K562 (cell line): ENCODE measurements around the gene RARA. TPM values are rescaled to one million over a fixed set of nuclear protein-coding genes. Genes with fewer than 3 reads are reported as not detected.

Experiments
- BCLAF1 ChIP-seq, 2 experiments: fragments of 450-650 bp in 1 of 2; IDR thresholded peaks; 2 replicates each; pipeline ENCODE4 v1.6.1; 2011 to 2017; ENCODE audit warnings: low read depth in 2 of 2, antibody characterized with exemption in 1 of 2, borderline replicate concordance in 1 of 2, low read length in 1 of 2, mild to moderate bottlenecking in 1 of 2, mixed read lengths in 1 of 2; ENCODE audit not compliant: control insufficient read depth in 1 of 2
- DPF2 ChIP-seq: fragments of 450-650 bp; IDR thresholded peaks from 2 replicates; pipeline ENCODE4 v1.6.1; 2016
- E2F3 ChIP-seq: fragments of 250-450 bp; sonication (Bioruptor Pico); IDR thresholded peaks from 2 replicates; pipeline ENCODE4 v1.4.0; 2020; ENCODE audit warnings: mild to moderate bottlenecking
- FOXK2 ChIP-seq, 2 experiments: fragments of 450-650 bp; IDR thresholded peaks in 1 of 2; conservative IDR thresholded peaks in 1 of 2; 2 replicates each; pipeline ENCODE4 v1.6.1; 2016; ENCODE audit warnings: low read depth in 2 of 2, mild to moderate bottlenecking in 1 of 2
- HMBOX1 ChIP-seq: sonication (generic); IDR thresholded peaks from 2 replicates; pipeline ENCODE4 v1.6.1; 2016
- MCM3 ChIP-seq: fragments of 450-650 bp; IDR thresholded peaks from 2 replicates; pipeline ENCODE4 v1.6.1; 2016
- MCM5 ChIP-seq: fragments of 450-650 bp; IDR thresholded peaks from 2 replicates; pipeline ENCODE4 v1.6.1; 2016; ENCODE audit warnings: low read depth
- MEF2D ChIP-seq: conservative IDR thresholded peaks from 2 replicates; pipeline ENCODE4 v1.6.1; 2016; ENCODE audit warnings: low read depth, missing genetic modification characterization, missing compliant biosample characterization
- OTX1 ChIP-seq: fragments of 450-650 bp; formaldehyde crosslinking; IDR thresholded peaks from 2 replicates; pipeline ENCODE4 v1.4.0; 2022; ENCODE audit warnings: mild to moderate bottlenecking
- PHF20 ChIP-seq: fragments of 450-650 bp; IDR thresholded peaks from 2 replicates; pipeline ENCODE4 v1.6.1; 2018; ENCODE audit not compliant: partially characterized antibody
- SMARCA4 ChIP-seq: fragments of 450-650 bp; IDR thresholded peaks from 2 replicates; pipeline ENCODE4 v1.6.1; 2016
- SNAPC5 ChIP-seq: fragments of 250-450 bp; sonication (Bioruptor Pico); IDR thresholded peaks from 2 replicates; pipeline ENCODE4 v1.8.0; 2021; ENCODE audit warnings: moderate library complexity, mild to moderate bottlenecking, inconsistent platforms
- TEAD1 ChIP-seq, 2 experiments: fragments of 450-650 bp in 1 of 2; sonication (generic) in 1 of 2; formaldehyde crosslinking; IDR thresholded peaks; 2 replicates each; pipeline versions ENCODE4 v1.4.0 to v1.8.0; 2020 to 2022; ENCODE audit warnings: mild to moderate bottlenecking in 2 of 2, missing genetic modification reagents in 1 of 2
- ZNF165 ChIP-seq: fragments of 250-450 bp; sonication (Bioruptor Pico); IDR thresholded peaks from 2 replicates; pipeline ENCODE4 v1.4.0; 2020; ENCODE audit warnings: borderline replicate concordance
- ZNF561 ChIP-seq: fragments of 450-650 bp; formaldehyde crosslinking; conservative IDR thresholded peaks from 2 replicates; pipeline ENCODE4 v1.4.0; 2020; ENCODE audit warnings: mild to moderate bottlenecking, moderate library complexity
- polyA plus RNA-seq, 8 experiments: library from polyadenylated mRNA; depleted of rRNA in 4 of 8; stranded (reverse) in 5 of 8; unstranded in 3 of 8; fragments of >200 nt; fragmentation: Nextera tagmentation in 2 of 8; fragmentation: Illumina TruSeq in 1 of 8; extraction: Ambion mirVana in 2 of 8; extraction: Trizol in 1 of 8; gene quantifications; 2 replicates each; pipeline versions ENCODE4 v1.2.1 to v1.2.3, GENCODE V29; 2011 to 2014; ENCODE audit warnings: inconsistent platforms in 1 of 8, missing spikeins in 1 of 8
- total RNA-seq, 7 experiments: library from RNA; depleted of rRNA in 6 of 7; stranded (reverse); fragments of >200 nt in 6 of 7; fragmentation: Illumina TruSeq in 2 of 7; extraction: Trizol in 2 of 7; gene quantifications; 2 replicates each; pipeline versions ENCODE4 v1.2.1 to v1.2.3, GENCODE V29; 2011 to 2021; ENCODE audit warnings: low replicate concordance in 1 of 7
- TF ChIP-seq, protein P1 (sequence below), 2 experiments: fragments of 450-650 bp in 1 of 2; sonication (generic) in 1 of 2; formaldehyde crosslinking in 1 of 2; IDR thresholded peaks in 1 of 2; conservative IDR thresholded peaks in 1 of 2; 2 replicates each; pipeline versions ENCODE4 v1.6.1 to v1.8.1; 2016 to 2023; ENCODE audit warnings: mild to moderate bottlenecking in 2 of 2, moderate library complexity in 2 of 2, inconsistent platforms in 1 of 2, missing genetic modification reagents in 1 of 2
- TF ChIP-seq, protein P2 (sequence below): fragments of 450-650 bp; IDR thresholded peaks from 2 replicates; pipeline ENCODE4 v1.6.1; 2016; ENCODE audit warnings: borderline replicate concordance
- TF ChIP-seq, protein P3 (sequence below): fragments of 250-450 bp; sonication (Bioruptor Pico); IDR thresholded peaks from 2 replicates; pipeline ENCODE4 v1.8.0; 2022; ENCODE audit warnings: inconsistent platforms

Gene RARA
- total and polyA plus RNA-seq, 9 of the 15 experiments (the other 6 are each of a cell fraction or from before 2014, with no cell fraction given), result 0.10 to 28.0 (median 7.9) TPM

DNA sequence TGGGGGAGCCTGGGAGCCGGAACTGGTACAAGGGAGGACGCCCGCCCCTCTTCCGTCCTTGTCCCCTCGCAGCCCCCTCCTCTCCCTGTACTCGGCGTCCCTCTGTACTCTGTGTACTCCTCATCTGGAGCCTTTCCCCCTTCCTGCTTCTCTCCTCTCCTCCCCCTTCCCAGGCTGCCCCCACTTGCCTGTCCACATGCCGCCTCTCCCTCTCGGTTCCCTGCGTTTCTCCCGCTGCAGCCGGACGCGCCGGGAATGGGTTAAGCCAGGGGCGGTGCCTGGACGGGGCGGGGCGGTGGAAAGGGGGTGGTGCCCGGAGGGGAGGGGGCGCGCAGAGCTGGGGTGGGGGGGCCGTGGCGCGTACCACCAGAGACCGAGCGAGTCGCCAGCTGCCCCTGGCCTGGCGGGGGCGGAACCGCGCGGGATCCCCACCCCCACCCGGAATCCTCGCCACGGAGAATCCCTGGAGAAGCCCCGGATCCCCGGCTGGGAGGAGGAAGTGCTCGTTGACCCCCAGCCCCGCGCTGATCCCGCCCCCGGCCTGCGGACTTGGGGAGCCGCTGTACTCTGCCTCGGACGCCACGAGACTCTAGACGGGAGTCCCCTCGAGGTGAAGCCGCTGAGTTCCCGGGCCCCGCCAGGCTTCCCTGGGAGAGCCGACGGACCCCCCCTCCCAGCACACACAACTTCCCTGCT is 33.0 kb downstream of the RARA start (continued):
- TF ChIP-seq, protein P1, sequence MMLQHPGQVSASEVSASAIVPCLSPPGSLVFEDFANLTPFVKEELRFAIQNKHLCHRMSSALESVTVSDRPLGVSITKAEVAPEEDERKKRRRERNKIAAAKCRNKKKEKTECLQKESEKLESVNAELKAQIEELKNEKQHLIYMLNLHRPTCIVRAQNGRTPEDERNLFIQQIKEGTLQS (IDR thresholded peaks at IDR 0.05), result no peak
- TF ChIP-seq, protein P1 (CRISPR knock-in tag; conservative IDR thresholded peaks at IDR 0.05), result no peak
- no peak for TF ChIP-seq BCLAF1 (IDR thresholded peaks at IDR 0.05; ENCODE audit: borderline replicate concordance in 1 of 2, control insufficient read depth in 1 of 2, low read depth in 2 of 2, low read length in 1 of 2)
- no peak for TF ChIP-seq HMBOX1
- TF ChIP-seq MEF2D (tag), result no peak
- no peak for TF ChIP-seq E2F3 (CRISPR knock-in tag)
- TF ChIP-seq ZNF165 (CRISPR knock-in tag), result no peak
- TF ChIP-seq MCM3, result no peak
- TF ChIP-seq, protein P2, sequence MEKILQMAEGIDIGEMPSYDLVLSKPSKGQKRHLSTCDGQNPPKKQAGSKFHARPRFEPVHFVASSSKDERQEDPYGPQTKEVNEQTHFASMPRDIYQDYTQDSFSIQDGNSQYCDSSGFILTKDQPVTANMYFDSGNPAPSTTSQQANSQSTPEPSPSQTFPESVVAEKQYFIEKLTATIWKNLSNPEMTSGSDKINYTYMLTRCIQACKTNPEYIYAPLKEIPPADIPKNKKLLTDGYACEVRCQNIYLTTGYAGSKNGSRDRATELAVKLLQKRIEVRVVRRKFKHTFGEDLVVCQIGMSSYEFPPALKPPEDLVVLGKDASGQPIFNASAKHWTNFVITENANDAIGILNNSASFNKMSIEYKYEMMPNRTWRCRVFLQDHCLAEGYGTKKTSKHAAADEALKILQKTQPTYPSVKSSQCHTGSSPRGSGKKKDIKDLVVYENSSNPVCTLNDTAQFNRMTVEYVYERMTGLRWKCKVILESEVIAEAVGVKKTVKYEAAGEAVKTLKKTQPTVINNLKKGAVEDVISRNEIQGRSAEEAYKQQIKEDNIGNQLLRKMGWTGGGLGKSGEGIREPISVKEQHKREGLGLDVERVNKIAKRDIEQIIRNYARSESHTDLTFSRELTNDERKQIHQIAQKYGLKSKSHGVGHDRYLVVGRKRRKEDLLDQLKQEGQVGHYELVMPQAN, result peak; percentile 86
- TF ChIP-seq SMARCA4, result no peak
- TF ChIP-seq DPF2, result 0 out of 2 replicates have a peak, but pooled peaks have one; percentile 39
- 0 out of 2 replicates have a peak, but pooled peaks have one; percentile 36 for TF ChIP-seq OTX1 (CRISPR knock-in tag)
- TF ChIP-seq, protein P3, sequence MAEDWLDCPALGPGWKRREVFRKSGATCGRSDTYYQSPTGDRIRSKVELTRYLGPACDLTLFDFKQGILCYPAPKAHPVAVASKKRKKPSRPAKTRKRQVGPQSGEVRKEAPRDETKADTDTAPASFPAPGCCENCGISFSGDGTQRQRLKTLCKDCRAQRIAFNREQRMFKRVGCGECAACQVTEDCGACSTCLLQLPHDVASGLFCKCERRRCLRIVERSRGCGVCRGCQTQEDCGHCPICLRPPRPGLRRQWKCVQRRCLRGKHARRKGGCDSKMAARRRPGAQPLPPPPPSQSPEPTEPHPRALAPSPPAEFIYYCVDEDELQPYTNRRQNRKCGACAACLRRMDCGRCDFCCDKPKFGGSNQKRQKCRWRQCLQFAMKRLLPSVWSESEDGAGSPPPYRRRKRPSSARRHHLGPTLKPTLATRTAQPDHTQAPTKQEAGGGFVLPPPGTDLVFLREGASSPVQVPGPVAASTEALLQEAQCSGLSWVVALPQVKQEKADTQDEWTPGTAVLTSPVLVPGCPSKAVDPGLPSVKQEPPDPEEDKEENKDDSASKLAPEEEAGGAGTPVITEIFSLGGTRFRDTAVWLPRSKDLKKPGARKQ (CRISPR knock-in tag), result no peak
- peak in 1 of 2 experiments; percentile 46; a peak in 1 of 4 replicates for TF ChIP-seq FOXK2 (conservative IDR thresholded peaks at IDR 0.05 in 1 of 2, IDR thresholded peaks at IDR 0.05 in 1 of 2; ENCODE audit: low read depth in 2 of 2)
- TF ChIP-seq MCM5, result no peak
- TF ChIP-seq SNAPC5 (CRISPR knock-in tag), result no peak
- TF ChIP-seq TEAD1 (CRISPR knock-in tag; IDR thresholded peaks at IDR 0.05), result no peak
- TF ChIP-seq ZNF561, result no peak
- TF ChIP-seq PHF20, result peak; percentile 21
